ENCODE results near the gene FTH1. TPM values are rescaled to one million over a fixed set of nuclear protein-coding genes. Genes with fewer than 3 reads are reported as not detected.

FTH1 gene
- total RNA-seq, 1 donor from 2014 or later, result 2,346 TPM

- Histone ChIP-seq H3K27me3 (ENCODE audit: low read depth) (peaks cover under 1% of the 10 kb centered on the region), H3K36me3 (no peaks in the 10 kb centered on the region), H3K4me1 (peaks cover 40% of the 10 kb centered on the region), H3K4me3 (no peak within 1 kb of the TSS), H3K9me3 (replicated peaks) (no peaks in the 10 kb centered on the region), H3K27ac (replicated peaks) (peak within 1 kb of the TSS; percentile 72)
- intact Hi-C loops (cut with micrococcal nuclease), result no loop called here
- no peak for DNase-seq
- TF ChIP-seq CTCF (IDR thresholded peaks at IDR 0.05; ENCODE audit: borderline replicate concordance), result no peak
Observed at GRCh38 chr11:61950035-61950547, 17.3 kb downstream of the FTH1 start, which contains the start of gene BEST1. BEST1 (plus strand) TSS chr11:61950351; CDS start chr11:61951807, 1,456 bp downstream.

DNA sequence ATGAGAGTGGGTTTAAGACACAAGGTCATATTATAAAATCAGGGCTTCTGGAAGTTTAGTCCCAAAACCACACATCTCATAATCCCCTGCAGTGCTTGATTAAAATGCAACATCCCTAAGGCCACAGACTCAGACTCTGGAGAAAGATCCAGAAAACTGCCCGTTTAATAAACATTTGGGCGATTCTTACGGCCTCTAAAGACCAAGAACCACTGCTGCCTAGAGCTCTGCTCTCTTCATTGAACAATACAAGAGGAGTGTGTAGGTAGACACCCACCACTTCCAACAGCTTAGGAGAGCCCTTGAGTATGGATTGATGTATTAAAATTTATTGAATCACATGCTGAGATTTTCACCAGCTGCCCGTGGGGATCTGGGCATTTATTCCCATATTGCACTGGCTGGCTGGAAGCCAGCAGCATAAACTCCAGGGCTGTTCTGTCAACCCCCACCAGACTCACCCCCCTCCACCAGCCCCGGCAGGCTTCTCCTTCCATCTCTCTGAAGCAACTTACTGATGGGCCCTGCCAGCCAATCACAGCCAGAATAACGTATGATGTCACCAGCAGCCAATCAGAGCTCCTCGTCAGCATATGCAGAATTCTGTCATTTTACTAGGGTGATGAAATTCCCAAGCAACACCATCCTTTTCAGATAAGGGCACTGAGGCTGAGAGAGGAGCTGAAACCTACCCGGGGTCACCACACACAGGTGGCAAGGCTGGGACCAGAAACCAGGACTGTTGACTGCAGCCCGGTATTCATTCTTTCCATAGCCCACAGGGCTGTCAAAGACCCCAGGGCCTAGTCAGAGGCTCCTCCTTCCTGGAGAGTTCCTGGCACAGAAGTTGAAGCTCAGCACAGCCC, 18.0 kb downstream of the FTH1 start:
- H3K9me3 ChIP-seq (replicated peaks), result no peaks in the 10 kb centered on the region
- intact Hi-C loops (cut with micrococcal nuclease), result loop anchor here (2.0 to 10.0 kb wide), 3 partner anchors 52 to 155 kb away; partner anchors contain the start of genes FEN1 and TMEM258
- peak; percentile 70 for DNase-seq
- H3K27me3 ChIP-seq (ENCODE audit: low read depth), result no peaks in the 10 kb centered on the region
- no peak for TF ChIP-seq CTCF (IDR thresholded peaks at IDR 0.05; ENCODE audit: borderline replicate concordance)
- no peak overlapping the region for H3K4me3 ChIP-seq
- peak overlapping the region; percentile 72 for H3K27ac ChIP-seq (replicated peaks)
- no peaks in the 10 kb centered on the region for H3K36me3 ChIP-seq
- H3K4me1 ChIP-seq, result peaks cover 33% of the 10 kb centered on the region

DNA sequence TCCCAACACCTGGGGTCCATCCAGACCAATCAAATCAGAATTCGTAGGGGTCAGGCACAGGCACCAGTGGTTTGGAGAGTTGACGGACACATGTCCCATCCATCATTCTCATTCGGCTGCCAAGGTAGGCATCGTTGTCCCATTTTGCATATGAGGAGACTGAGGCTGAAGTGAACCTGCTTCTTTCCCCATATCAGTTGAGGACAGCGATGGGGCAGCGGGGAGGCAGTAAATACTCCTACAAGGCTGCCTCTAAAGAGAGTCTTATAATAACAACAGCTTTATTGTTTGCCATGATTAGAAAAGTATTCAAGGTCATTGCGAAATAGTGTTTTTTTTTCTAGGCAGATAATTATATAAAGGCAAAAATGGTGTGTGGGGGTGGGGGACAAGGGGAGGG, 18.9 kb downstream of the FTH1 start:
- H3K9me3 ChIP-seq (replicated peaks), result no peaks in the 10 kb centered on the region

GRCh38 chr11:61947486-61948210, 19.8 kb downstream of the FTH1 start:
- no peaks in the 10 kb centered on the region for H3K36me3 ChIP-seq
- peak; percentile 85 for DNase-seq
- H3K4me3 ChIP-seq, result no peak overlapping the region
- peak overlapping the region; percentile 46 for H3K27ac ChIP-seq (replicated peaks)
- no peaks in the 10 kb centered on the region for H3K27me3 ChIP-seq (ENCODE audit: low read depth)
- no peaks in the 10 kb centered on the region for H3K9me3 ChIP-seq (replicated peaks)
- peaks cover 32% of the 10 kb centered on the region for H3K4me1 ChIP-seq
- intact Hi-C loops (cut with micrococcal nuclease), result loop anchor here (2.0 to 10.0 kb wide), 3 partner anchors 50 to 153 kb away; partner anchors contain the start of genes FEN1 and TMEM258
- peak; percentile 94 for TF ChIP-seq CTCF (IDR thresholded peaks at IDR 0.05; ENCODE audit: borderline replicate concordance)

More for the DNA sequence above, 18.9 kb downstream of the FTH1 start:
- Histone ChIP-seq H3K36me3 (no peaks in the 10 kb centered on the region), H3K27me3 (ENCODE audit: low read depth) (no peaks in the 10 kb centered on the region), H3K27ac (replicated peaks) (peak overlapping the region; percentile 72), H3K4me3 (no peak overlapping the region), H3K4me1 (peaks cover 32% of the 10 kb centered on the region)
- no peak for TF ChIP-seq CTCF (IDR thresholded peaks at IDR 0.05; ENCODE audit: borderline replicate concordance)
- no peak for DNase-seq
- intact Hi-C loops (cut with micrococcal nuclease), result loop anchor here (2.0 to 10.0 kb wide), 3 partner anchors 51 to 154 kb away; partner anchors contain the start of genes FEN1 and TMEM258

- peaks cover 32% of the 10 kb centered on the region for H3K4me1 ChIP-seq
- no peaks in the 10 kb centered on the region for H3K27me3 ChIP-seq (ENCODE audit: low read depth)
- H3K27ac ChIP-seq (replicated peaks), result peak overlapping the region; percentile 46
- H3K4me3 ChIP-seq, result no peak overlapping the region
- TF ChIP-seq CTCF (IDR thresholded peaks at IDR 0.05; ENCODE audit: borderline replicate concordance), result no peak
- no peak for DNase-seq
- no peaks in the 10 kb centered on the region for H3K36me3 ChIP-seq
- intact Hi-C loops (cut with micrococcal nuclease), result loop anchor here (5.0 to 10.0 kb wide), 2 partner anchors 50 to 152 kb away; partner anchors contain the start of genes FEN1 and TMEM258
- H3K9me3 ChIP-seq (replicated peaks), result peaks cover 2% of the 10 kb centered on the region
Observed at GRCh38 chr11:61946894-61947293, 20.5 kb downstream of the FTH1 start.

Data from left ventricle myocardium inferior (tissue), 1 donor.